HepG2 (cell line): Measurements from ENCODE around the gene BMP6.

Source experiments
- EZH2 ChIP-seq: conservative IDR thresholded peaks from 2 replicates; pipeline ENCODE4 v1.6.1; 2012; ENCODE audit warnings: mild to moderate bottlenecking, low read depth, low read length, moderate library complexity
- ISX ChIP-seq: sonication (generic); formaldehyde crosslinking; conservative IDR thresholded peaks from 2 replicates; pipeline ENCODE4 v1.5.0; 2020; ENCODE audit warnings: missing genetic modification reagents
- NR2C2 ChIP-seq: sonication (generic); formaldehyde crosslinking; IDR thresholded peaks from 2 replicates; pipeline ENCODE4 v1.4.0; 2020; ENCODE audit warnings: missing genetic modification reagents, mild to moderate bottlenecking, moderate library complexity, borderline replicate concordance
- TF ChIP-seq, protein P1 (sequence below): sonication (generic); formaldehyde crosslinking; IDR thresholded peaks from 2 replicates; pipeline ENCODE4 v1.4.0; 2020; ENCODE audit warnings: missing genetic modification reagents
- TF ChIP-seq, protein P2 (sequence below): sonication (generic); formaldehyde crosslinking; IDR thresholded peaks from 2 replicates; pipeline ENCODE4 v1.5.0; 2020; ENCODE audit warnings: mild to moderate bottlenecking, missing genetic modification reagents, moderate library complexity

DNA sequence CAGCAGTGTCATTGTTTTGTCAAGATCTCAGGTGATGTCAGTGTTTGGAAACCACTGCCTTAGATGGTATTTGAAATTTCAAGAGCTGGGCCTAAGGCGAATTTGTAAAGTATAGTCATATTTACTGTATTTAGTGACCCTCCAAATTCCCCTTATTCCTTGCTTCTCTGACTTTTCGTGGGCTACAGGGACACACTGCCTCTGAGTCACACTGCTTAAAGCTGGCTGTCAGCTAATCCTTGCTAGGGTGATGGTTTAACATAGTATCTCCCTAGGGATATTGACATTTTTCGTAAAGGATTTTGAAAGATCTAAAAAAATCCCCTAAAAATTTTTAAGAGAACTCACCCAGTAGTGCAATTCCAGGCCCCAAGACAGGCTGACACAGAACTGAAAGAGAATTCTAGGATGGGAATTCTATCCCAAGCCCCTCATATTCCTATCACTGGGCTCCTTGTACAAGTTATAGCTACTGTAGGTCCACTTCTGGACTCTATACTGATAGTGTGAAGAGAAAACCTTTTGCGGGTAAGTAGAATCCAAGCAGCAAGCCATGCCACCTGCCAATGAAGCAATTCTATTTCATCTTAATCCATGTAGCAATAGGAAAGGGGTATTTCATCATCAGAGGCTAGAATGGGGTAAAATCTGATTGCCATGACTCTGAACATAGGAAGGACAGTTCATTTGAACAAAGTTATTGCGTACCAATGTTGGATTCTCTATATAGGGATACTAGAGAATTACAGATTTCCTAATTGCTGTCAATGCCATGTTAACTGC lies 4.3 kb downstream of the BMP6 start:
- TF ChIP-seq, protein P1, sequence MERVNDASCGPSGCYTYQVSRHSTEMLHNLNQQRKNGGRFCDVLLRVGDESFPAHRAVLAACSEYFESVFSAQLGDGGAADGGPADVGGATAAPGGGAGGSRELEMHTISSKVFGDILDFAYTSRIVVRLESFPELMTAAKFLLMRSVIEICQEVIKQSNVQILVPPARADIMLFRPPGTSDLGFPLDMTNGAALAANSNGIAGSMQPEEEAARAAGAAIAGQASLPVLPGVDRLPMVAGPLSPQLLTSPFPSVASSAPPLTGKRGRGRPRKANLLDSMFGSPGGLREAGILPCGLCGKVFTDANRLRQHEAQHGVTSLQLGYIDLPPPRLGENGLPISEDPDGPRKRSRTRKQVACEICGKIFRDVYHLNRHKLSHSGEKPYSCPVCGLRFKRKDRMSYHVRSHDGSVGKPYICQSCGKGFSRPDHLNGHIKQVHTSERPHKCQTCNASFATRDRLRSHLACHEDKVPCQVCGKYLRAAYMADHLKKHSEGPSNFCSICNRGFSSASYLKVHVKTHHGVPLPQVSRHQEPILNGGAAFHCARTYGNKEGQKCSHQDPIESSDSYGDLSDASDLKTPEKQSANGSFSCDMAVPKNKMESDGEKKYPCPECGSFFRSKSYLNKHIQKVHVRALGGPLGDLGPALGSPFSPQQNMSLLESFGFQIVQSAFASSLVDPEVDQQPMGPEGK (CRISPR knock-in tag): no peak
- no peak for TF ChIP-seq NR2C2 (CRISPR knock-in tag)
- TF ChIP-seq, protein P2, sequence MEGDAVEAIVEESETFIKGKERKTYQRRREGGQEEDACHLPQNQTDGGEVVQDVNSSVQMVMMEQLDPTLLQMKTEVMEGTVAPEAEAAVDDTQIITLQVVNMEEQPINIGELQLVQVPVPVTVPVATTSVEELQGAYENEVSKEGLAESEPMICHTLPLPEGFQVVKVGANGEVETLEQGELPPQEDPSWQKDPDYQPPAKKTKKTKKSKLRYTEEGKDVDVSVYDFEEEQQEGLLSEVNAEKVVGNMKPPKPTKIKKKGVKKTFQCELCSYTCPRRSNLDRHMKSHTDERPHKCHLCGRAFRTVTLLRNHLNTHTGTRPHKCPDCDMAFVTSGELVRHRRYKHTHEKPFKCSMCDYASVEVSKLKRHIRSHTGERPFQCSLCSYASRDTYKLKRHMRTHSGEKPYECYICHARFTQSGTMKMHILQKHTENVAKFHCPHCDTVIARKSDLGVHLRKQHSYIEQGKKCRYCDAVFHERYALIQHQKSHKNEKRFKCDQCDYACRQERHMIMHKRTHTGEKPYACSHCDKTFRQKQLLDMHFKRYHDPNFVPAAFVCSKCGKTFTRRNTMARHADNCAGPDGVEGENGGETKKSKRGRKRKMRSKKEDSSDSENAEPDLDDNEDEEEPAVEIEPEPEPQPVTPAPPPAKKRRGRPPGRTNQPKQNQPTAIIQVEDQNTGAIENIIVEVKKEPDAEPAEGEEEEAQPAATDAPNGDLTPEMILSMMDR: no peak
- TF ChIP-seq EZH2: no peak
- TF ChIP-seq ISX (CRISPR knock-in tag): no peak
